Amniotic epithelial cell (primary cell): ENCODE results near the gene CDKL1.
"Not testable (repeated sequence)": the region's sequence is repeated elsewhere in the genome, so short reads cannot be mapped to it uniquely, and the experiment has no call there.

Source experiments
- DNase-seq: peaks from one replicate; pipeline ENCODE4 v3.0.0-alpha.2; 2010; ENCODE audit warnings: low read depth

CDKL1 gene

GRCh38 chr14:50357753-50358395 lies 38.8 kb downstream of the CDKL1 start:
- no peak for DNase-seq

GRCh38 chr14:50357124-50357523 lies 39.6 kb downstream of the CDKL1 start:
- DNase-seq = no peak

GRCh38 chr14:50356283-50356682 lies 40.4 kb downstream of the CDKL1 start:
- DNase-seq = not testable (repeated sequence)

DNA sequence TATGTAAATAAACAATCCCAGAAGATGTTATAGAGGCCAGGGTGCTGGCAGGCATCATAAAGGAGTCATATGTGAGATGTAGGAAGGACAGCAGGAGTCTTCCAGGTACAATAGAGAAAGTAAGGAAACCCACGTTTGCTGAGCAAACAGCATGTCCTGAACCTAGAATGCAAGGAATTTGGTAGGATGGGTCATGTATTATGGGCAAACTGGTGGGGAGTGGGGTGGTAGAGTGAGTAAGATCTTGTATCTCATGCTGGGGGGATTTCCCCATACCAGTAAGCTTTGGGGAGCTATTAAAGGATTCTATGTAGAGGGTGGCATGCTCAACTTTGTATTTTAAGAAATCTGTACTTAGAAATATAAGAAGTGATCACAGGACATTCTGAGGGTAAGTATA lies 41.0 kb downstream of the CDKL1 start:
- DNase-seq = no peak

DNA sequence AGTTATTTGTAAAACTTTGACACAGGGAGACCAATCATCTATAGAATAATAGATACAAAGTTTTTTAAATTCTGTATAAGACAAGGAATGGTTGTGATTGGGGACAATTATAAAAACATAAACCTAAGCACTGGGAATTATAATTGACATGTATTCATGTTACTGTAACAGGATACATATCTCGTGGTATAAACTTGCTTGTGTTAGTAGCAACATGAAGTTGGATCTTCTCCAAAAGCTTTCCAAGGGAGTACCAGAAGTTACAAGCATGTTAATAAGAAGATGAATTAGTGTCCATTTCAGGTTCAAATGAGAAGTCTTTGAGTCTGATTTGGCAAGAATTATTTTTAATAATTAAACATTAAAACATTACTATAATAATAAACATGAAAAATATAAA lies 42.2 kb downstream of the CDKL1 start:
- DNase-seq = peak; percentile 38

DNA sequence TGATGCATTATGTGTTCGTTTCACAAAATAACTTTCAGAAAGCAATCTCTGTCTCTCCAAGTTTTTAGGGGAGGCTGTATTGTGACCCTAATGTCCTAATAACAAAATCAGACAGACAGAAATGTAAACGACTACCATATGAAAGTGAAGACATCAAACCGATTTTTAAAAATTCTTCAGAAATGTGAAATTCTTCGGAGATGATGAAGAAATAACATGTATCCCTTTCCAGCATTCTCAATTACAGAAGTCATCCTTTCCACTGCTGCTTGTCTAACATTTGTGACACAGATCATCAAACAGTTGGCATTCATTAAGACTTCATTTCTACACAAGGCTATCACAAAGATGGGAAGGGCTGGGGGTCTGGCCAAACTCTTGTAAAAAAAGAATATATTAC lies 43.6 kb downstream of the CDKL1 start:
- no peak for DNase-seq

GRCh38 chr14:50352584-50352983 lies 44.1 kb downstream of the CDKL1 start:
- no peak for DNase-seq

DNA sequence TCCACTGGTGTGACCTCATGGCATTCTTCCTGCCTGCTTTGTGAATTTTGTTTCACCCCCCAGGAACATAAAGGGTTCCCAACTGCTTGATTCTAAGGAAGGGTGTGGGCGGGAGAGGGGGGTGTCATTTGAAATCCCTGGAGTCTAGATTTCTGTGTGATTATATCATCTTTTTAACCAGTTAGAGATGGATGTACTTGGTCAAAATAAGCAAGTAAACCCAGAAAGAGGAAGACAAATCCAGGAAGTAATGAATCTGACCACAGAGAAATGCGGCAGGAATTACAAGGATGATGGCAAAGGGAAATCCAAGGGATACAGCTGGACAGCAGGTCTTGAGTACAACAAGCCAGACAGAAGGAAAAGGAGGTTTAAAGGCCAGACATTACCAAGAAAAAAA lies 45.7 kb downstream of the CDKL1 start:
- DNase-seq = peak; percentile 65

DNA sequence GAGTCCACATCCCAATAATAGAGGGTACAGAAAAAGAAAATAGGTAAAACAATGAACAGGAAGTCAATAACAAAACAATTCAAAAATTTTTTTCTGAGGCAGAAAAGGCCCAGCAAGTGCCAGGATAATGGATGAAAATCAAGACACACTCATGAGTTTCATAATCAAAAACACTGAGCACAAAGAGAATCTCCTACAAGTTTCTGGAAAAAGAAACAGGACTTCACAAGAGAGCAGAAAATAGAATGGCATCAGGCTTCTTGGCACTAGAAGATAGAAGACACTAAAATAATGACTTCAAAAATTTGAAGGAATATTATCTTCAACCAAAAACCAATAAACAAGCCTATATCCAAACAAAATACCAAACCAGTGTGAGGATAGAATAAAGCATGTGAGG lies 47.7 kb downstream of the CDKL1 start:
- no peak for DNase-seq

DNA sequence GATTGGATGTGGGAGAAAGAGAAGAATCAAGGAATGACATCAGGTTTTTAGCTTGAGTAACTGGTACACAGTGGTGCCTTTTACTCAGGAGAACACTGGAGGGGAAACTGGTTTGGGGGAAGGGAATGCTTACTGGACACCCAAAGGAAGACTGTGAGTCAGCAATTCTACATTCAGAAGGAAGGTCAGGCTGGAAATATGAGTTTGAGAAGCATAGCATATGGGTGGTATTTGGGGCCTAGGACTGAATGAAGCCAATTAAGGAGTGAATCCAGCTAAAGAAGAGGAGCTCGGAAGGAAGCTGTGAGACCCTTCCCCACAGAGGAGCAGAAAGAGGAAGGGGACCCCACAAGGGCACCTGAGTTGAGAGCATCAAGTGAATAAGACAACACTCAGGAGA lies 49.2 kb downstream of the CDKL1 start:
- peak; percentile 88 for DNase-seq

- no peak for DNase-seq
Measured at GRCh38 chr14:50345846-50346422, 50.7 kb downstream of the CDKL1 start.

DNA sequence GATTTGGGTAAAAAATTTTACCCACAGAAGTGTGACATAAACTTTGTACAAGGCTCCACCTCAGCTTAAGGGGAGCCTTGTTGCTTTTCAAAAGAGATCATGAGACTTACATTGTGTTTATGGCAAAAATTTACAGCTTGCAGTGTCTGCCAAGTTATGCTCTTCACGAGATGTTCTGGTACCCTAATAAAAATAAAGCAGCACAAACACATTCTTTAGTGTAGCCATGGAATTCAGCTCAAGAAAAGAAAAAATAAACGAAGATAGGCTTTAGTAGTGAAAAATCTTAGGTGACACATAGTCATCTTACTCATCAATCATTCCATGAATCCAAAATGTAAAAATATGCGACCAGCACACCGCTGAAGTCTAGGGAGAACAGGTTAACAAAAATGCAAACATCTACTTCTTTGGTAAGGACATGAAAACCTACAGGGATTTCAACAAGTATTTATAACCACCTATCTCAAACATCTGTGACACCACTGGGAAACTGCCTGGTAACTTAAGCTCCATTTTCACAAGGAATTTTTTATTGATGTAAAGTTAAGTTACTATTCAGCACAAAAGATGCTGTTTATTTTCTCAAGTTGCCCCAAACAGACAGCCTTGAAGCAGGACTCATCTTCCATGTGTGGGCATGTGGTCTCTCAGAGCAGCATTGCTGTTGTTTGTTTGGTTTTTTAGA lies 51.7 kb downstream of the CDKL1 start:
- peak; percentile 36 for DNase-seq

DNA sequence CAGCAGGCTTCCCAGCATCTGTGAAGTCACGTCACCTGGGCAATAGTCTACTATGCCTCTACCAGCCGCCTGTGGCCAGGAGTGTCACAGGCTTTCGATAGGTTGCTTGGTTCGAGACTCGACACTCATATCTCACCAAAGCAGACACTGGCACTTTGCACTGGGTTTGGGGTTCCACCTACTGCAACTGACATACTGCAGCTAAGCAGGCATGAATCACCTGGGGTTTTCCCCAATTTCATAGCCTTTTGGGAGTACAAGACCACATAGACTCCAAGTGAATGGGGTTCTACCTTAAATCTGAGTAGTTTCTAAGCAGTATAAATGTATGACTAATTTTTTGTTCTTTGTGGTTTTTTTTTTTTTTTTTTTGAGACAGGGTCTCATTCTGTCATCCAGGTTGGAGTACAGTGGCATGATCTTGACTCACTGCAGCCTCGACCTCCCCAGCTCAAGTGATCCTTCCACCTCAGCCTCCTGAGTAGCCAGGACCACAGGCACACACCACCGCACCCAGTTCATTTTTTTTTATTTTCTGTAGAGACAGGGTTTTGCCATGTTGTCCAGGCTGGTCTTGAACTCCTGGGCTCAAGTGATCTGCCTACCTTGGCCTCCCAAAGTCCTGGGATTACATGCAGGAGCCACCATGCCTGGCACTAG lies 52.4 kb downstream of the CDKL1 start:
- peak; percentile 35 for DNase-seq

DNA sequence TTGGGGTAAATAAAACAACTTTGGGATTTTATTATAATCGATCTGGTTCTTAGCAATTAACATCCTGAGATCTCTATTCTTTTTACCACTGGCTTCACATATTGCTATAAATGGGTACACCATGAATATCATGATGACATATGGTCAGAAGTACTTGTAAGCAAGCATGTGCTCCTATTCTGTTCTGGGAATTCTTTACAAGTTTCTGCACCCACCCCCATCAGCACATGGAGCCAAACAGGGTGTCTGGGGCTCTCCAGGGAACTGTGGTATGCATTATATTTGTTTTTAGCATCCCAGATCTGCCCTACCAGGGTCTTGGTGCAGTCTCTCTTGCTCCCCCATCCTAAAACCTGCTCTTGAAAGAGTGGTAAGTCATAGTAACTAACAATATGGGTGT lies 53.2 kb downstream of the CDKL1 start:
- no peak for DNase-seq

DNA sequence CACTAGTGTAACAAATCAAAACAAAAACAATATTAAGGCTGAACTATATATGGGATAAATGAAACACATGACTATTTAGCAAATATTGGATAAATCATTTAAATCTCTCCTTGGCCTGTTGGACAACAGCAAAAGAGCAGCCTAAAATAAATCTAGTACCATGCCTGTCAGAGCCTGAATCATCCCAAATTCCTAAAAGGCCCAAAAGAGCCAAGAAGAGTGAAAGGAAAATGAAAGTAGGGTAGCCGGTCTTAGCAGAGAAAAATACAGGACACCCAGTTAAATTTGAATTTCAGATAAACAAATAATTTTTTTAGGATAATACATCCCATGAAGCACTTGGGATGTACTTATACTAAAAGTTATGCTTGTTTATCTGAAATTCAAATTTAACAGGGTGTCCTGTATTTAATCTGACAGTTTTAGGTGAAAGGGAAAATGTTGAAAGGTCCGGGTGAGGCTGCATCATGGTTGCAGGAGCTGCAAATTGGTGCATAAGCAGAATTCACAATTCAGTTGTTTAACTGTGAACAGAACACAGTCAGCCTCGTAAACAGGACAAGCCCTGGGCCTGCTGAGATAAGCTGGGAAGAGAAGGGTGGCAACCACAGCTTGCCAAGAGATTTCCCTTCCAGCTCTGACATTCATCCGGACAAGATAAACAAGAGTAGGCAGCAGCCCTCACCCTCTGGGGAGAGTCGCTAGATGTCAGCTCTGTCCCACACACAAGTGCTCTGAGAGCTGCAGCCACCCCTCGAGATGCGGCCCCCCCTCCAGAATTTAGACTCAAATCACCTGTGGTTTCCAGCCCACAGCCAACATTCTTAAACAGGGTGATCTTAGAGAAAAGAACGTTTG lies 54.2 kb downstream of the CDKL1 start:
- DNase-seq = peak; percentile 88

DNA sequence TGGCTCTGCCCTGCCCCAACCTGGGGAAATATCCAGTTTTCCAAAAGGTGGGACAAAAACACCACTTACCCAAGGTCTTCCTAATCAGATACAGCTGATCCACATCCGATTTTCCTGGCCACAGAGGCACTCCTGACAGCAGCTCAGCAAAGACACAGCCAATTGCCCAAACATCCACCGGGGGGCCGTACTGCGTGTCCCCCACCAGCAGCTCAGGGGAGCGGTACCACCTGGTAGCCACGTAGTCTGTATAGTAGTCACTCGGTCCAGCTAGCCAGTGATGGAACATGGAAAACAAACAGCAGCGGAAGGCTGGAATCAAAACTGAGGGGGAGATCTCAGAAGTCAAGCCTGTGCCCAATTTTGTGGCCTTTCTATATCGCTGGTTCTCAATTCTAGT lies 55.7 kb downstream of the CDKL1 start:
- DNase-seq = no peak

GRCh38 chr14:50340045-50340444 lies 56.6 kb downstream of the CDKL1 start:
- DNase-seq = no peak

GRCh38 chr14:50339178-50339804 lies 57.4 kb downstream of the CDKL1 start:
- no peak for DNase-seq

DNA sequence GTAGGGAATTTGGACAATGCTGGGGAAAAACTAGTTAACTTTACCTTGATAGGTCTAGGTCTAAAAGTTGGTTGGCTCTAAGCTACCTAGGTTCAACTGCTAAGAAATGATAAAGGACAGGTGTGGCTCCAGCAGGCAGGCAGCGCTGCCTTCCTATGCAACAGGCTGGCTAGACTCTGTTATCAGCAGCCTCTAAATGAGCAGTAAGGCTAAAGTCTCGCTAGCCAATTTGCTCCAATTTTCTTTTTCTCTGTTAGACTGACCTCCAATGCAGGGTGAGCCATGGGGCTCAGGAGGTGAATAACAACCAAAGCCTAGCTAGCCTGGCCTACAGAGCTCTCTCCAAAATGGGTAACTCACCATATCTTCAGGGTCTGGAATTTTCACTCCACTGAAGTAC lies 58.1 kb downstream of the CDKL1 start:
- no peak for DNase-seq

- DNase-seq = peak; percentile 41
Measured at GRCh38 chr14:50335989-50336824, 60.5 kb downstream of the CDKL1 start.

- DNase-seq = peak; percentile 81
Measured at GRCh38 chr14:50335389-50335788, 61.3 kb downstream of the CDKL1 start.
